GM10248 (cell line): ENCODE data around the gene DPYD.
A peak's percentile ranks its signal among the peaks of the same experiment; 100 is the strongest.

ENCODE experiments used
- CTCF ChIA-PET: fragments of 300-600 bp; sonication (Branson Sonifier 250); formaldehyde crosslinking; extraction: SDS; loops from one replicate; lab custom pipeline; 2021; ENCODE audit warnings: antibody characterized with exemption; lab: Yijun Ruan, JAX
- POLR2A ChIA-PET: fragments of 350-650 bp; sonication (Branson Sonifier 250); formaldehyde crosslinking; extraction: SDS; loops from one replicate; lab custom pipeline; 2020; ENCODE audit warnings: antibody characterized with exemption; lab: Yijun Ruan, JAX
- DNase-seq: peaks from one replicate; pipeline ENCODE4 v3.0.0; 2012; ENCODE audit errors: extremely low spot score
- TF ChIP-seq, protein P1 (sequence below): IDR thresholded peaks from 2 replicates; pipeline ENCODE4 v1.5.1; 2012; ENCODE audit warnings: mild to moderate bottlenecking, low read depth; ENCODE audit errors: extremely low read depth, missing control alignments, control extremely low read depth

The DPYD gene

DNA sequence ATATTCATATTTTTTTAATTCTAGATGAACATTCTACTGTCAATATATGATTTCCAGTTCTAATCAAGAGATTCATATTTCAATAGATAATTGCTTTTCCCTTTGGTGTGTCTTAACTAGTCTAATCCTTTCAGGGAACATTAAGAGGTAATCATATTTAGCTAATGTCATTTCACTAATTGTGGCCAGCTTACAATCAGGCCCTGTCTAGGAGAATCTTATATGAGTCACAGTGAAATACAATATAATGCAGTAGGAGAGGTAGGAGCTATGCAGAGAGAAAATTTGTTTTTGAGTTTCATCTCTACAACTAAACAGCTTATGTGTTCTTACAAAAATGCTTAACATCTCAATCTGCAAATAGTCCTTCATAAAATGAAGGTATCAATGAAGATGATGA, 85.9 kb downstream of the DPYD start:
- CTCF ChIA-PET, result interaction anchor here (0.6 to 1.0 kb wide), 2 partner anchors 15 to 21 kb away, joined by 3 read pairs; no protein-coding TSS in a partner anchor
- TF ChIP-seq, protein P1, sequence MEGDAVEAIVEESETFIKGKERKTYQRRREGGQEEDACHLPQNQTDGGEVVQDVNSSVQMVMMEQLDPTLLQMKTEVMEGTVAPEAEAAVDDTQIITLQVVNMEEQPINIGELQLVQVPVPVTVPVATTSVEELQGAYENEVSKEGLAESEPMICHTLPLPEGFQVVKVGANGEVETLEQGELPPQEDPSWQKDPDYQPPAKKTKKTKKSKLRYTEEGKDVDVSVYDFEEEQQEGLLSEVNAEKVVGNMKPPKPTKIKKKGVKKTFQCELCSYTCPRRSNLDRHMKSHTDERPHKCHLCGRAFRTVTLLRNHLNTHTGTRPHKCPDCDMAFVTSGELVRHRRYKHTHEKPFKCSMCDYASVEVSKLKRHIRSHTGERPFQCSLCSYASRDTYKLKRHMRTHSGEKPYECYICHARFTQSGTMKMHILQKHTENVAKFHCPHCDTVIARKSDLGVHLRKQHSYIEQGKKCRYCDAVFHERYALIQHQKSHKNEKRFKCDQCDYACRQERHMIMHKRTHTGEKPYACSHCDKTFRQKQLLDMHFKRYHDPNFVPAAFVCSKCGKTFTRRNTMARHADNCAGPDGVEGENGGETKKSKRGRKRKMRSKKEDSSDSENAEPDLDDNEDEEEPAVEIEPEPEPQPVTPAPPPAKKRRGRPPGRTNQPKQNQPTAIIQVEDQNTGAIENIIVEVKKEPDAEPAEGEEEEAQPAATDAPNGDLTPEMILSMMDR, result no peak
- no peak for DNase-seq
- POLR2A ChIA-PET, result no interaction called here

DNA sequence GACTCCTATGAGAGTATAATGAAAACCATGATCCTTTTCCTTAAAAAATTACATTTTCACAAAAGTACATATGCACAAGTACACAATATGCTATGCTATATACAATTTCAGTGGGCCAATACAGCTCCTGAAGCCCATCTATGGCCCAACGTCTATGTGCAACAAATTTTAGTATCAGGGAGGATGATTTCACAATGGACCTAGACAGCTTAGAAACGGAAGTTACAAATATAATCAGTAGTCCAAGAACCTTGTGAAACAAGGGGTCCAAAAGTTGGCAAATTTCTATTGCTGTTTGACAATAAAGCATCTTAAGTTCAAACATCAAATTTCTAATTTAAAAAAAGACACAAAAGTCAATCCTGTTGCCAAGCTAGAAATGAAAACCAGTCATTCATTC, 87.0 kb downstream of the DPYD start:
- CTCF ChIA-PET, result no interaction called here
- TF ChIP-seq, protein P1, result no peak
- no peak for DNase-seq
- POLR2A ChIA-PET, result no interaction called here

GRCh38 chr1:97832481-97832880, 88.4 kb downstream of the DPYD start:
- TF ChIP-seq, protein P1, result no peak
- ChIA-PET CTCF (interaction anchor here (0.9 to 1.5 kb wide), 2 partner anchors 9 to 10 kb away, joined by 3 to 4 read pairs; no protein-coding TSS in a partner anchor), POLR2A (no interaction called here)
- no peak for DNase-seq

DNA sequence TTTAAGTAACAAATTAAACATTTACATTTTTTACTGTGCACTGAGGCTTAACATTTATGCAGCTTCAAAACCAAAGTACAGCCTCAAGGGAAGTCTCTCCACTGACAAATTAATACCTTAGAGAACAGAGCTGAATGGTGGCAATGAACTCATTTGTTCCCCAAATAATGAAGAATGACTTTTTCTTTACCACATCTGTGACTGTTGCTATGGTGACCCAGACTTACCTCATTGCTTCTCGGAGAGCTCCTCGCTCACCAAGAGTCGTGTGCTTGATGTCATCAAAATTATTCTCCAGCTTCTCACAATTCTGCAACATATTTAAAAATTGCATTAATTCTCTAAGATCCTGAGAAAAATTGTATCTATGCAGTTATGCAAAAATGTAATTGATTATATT, 92.9 kb downstream of the DPYD start:
- DNase-seq, result peak; percentile 43
- ChIA-PET POLR2A (interaction anchor here (0.6 kb wide), 1 partner anchor 586 kb away, joined by 3 read pairs; no protein-coding TSS in a partner anchor), CTCF (interaction anchor here (0.9 kb wide), 1 partner anchor 689 kb away, joined by 3 read pairs; no protein-coding TSS in a partner anchor)
- TF ChIP-seq, protein P1, result no peak

DNA sequence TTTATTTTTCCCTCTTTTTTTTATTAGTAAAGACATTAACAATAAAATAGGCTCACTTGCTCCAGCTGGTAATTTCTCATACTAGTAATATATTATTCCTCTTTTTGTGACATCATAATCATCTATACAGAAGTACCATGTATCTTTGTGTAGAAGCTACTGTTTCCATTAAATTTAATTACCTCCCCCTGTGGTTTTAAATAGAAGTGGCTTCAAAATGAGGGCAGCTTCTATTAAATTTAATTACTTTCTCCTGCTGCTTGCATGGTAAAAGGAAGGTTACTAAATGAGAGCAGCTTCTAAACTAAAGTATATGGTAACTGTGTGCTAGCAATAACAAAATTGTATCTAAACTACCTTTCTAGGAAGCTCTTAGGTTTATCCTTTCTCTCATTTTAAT, 94.0 kb downstream of the DPYD start:
- ChIA-PET CTCF (interaction anchor here (1.1 kb wide), 1 partner anchor 16 kb away, joined by 3 read pairs; no protein-coding TSS in a partner anchor), POLR2A (no interaction called here)
- DNase-seq, result no peak
- TF ChIP-seq, protein P1, result no peak

DNA sequence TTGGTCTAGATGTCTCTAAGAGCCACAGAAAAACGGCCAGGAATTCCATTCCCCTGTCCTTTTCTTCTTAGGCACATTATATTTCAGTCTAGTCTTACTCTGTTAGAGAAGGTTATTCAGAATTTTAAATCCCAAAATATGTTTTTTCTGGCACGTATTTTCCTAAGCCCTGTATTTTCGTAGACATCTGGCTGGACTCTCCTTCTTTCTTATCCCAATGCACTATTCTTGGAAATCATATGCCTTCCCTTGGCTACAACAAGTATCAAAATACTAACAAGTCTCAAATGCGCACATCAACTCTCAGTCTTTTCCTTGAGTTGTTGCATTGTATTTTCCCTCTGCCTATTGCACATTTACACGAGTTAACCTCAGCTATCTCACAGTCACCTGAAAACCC, 96.2 kb downstream of the DPYD start:
- no peak for DNase-seq
- TF ChIP-seq, protein P1, result no peak
- ChIA-PET POLR2A (no interaction called here), CTCF (no interaction called here)
